Measurements from ENCODE around the gene AUH.

- TF ChIP-seq POLR2A (IDR thresholded peaks at IDR 0.05; ENCODE audit: low read length), result no peak
- TF ChIP-seq GATA1 (IDR thresholded peaks at IDR 0.05; ENCODE audit: low read depth, low read length), result no peak
Measured at GRCh38 chr9:91214086-91214485, 147.6 kb downstream of the AUH start.
